GM12891 (cell line): ENCODE results near the gene CEMP1.

Experiments used
- POLR2A ChIP-seq: IDR thresholded peaks from 2 replicates; pipeline ENCODE4 v1.6.1; 2011; ENCODE audit warnings: low read depth, low read length, control low read depth
- POLR2AphosphoS5 ChIP-seq: IDR thresholded peaks from 2 replicates; pipeline ENCODE4 v1.6.1; 2011; ENCODE audit warnings: low read depth, low read length, control low read depth
- TAF1 ChIP-seq: IDR thresholded peaks from 2 replicates; pipeline ENCODE4 v1.6.1; 2011; ENCODE audit warnings: low read depth, low read length, control low read depth

- TF ChIP-seq POLR2A, result no peak
- no peak for TF ChIP-seq TAF1
- no peak for TF ChIP-seq POLR2AphosphoS5
Observed at GRCh38 chr16:2524339-2524938, 6.8 kb downstream of the CEMP1 start.
